ENCODE results near the gene N4BP2.

DNA sequence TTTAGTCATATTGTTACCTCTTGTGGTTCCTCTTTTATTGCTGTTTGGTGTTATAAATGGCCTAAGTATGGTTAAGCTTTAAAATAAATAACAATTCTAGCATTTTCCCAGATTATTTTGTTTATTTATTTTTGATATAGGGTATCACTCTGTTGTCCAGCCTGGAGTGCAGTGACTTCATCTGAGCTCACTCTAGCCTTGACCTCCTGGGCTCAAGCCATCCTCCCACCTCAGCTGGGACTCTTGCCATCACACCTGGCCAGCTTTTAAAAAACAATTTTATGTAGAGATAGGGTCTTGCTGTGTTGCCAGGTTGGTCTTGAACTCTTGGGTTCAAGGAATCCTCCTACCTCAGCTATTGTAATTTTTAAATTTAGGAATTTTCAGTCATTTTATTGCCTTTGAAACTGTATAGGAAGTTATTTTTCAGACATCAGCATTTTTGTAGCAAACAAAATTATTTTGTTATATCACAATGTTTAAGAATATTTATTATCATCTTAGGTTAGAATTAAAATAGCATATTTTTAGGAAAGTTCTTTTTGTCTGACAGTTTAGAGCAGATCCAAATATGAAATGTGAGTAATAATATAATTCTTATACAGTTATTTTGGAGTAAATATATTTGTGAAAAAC is 73.9 kb downstream of the N4BP2 start:
- TF ChIP-seq POLR2A (IDR thresholded peaks at IDR 0.05) = no peak
- TF ChIP-seq, protein P1, sequence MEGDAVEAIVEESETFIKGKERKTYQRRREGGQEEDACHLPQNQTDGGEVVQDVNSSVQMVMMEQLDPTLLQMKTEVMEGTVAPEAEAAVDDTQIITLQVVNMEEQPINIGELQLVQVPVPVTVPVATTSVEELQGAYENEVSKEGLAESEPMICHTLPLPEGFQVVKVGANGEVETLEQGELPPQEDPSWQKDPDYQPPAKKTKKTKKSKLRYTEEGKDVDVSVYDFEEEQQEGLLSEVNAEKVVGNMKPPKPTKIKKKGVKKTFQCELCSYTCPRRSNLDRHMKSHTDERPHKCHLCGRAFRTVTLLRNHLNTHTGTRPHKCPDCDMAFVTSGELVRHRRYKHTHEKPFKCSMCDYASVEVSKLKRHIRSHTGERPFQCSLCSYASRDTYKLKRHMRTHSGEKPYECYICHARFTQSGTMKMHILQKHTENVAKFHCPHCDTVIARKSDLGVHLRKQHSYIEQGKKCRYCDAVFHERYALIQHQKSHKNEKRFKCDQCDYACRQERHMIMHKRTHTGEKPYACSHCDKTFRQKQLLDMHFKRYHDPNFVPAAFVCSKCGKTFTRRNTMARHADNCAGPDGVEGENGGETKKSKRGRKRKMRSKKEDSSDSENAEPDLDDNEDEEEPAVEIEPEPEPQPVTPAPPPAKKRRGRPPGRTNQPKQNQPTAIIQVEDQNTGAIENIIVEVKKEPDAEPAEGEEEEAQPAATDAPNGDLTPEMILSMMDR (IDR thresholded peaks at IDR 0.05) = no peak
- TF ChIP-seq POLR2AphosphoS5 (IDR thresholded peaks at IDR 0.05) = no peak

Measured in breast epithelium (tissue), 3 donors.